Measurements from ENCODE around the gene DNAH17. TPM values are rescaled to one million over a fixed set of nuclear protein-coding genes. Genes with fewer than 3 reads are reported as not detected.
A peak's percentile ranks its signal among the peaks of the same experiment; 100 is the strongest.

Gene DNAH17
- total and polyA plus RNA-seq, 2 of the 13 experiments (the other 11 are each of a cell fraction or from before 2014, with no cell fraction given): 0.86 to 1.6 TPM

DNA sequence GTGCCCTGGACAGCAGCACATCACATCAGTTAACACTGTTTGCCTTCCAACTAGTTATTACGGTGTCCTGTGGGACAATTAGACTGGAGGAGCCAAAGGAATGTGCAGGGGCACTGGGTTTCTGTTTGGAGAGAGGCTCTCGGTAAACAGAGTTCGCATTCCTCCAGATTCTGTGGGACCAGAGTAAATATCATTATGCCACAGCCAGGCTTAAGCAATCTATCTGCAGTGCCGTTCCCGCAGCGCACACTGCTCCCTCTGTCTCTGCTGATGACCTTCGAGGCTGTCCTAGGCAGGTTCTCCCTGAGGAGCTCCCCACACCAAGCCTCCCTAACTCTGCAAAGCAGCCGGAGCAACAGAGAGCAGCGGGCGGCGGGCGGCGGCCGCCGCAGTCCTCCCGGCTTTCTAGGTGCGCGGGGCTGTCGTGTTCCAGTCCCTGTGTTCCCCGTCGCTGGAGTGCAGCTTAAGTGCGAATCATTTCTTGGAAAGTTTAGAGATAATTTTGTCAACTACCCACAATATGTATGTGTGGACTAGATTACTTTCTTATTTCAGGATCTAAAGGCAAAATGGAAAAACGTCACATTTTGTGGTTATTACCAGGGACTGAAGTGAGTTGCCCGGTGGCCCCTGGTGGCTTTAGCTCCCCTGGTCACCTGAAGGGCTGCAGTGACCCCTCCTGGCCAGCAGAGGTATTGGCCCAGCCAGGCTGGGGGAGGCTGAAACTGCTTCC, 155.5 kb downstream of the DNAH17 start (continued):
- TF ChIP-seq, protein P1, sequence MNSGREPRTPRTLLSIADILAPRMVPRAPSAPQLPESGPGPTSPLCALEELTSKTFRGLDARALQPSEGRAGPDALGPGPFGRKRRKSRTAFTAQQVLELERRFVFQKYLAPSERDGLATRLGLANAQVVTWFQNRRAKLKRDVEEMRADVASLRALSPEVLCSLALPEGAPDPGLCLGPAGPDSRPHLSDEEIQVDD (CRISPR knock-in tag; IDR thresholded peaks at IDR 0.05; ENCODE audit: borderline replicate concordance): no peak; the same call in 1 of the 2 replicates
- TF ChIP-seq ZNF354B (CRISPR knock-in tag; IDR thresholded peaks at IDR 0.05) (no peak), ZNF598 (CRISPR knock-in tag; IDR thresholded peaks at IDR 0.05; ENCODE audit: borderline replicate concordance) (no peak; the same call in 1 of the 2 replicates), NFE2L1 (CRISPR knock-in tag; IDR thresholded peaks at IDR 0.05; ENCODE audit: borderline replicate concordance) (no peak), ZNF34 (CRISPR knock-in tag; IDR thresholded peaks at IDR 0.05; ENCODE audit: borderline replicate concordance) (peak; percentile 79; the same call in 1 of the 2 replicates), ZFY (CRISPR knock-in tag; IDR thresholded peaks at IDR 0.05) (no peak; the same call in 1 of the 2 replicates), CHCHD3 (CRISPR knock-in tag; IDR thresholded peaks at IDR 0.05) (no peak), RAD51 (IDR thresholded peaks at IDR 0.05; ENCODE audit: borderline replicate concordance) (no peak), SIX1 (CRISPR knock-in tag; IDR thresholded peaks at IDR 0.05; ENCODE audit: borderline replicate concordance) (peak; percentile 90), GATAD2A (CRISPR knock-in tag; IDR thresholded peaks at IDR 0.05) (peak; percentile 98)
- TF ChIP-seq, protein P2, sequence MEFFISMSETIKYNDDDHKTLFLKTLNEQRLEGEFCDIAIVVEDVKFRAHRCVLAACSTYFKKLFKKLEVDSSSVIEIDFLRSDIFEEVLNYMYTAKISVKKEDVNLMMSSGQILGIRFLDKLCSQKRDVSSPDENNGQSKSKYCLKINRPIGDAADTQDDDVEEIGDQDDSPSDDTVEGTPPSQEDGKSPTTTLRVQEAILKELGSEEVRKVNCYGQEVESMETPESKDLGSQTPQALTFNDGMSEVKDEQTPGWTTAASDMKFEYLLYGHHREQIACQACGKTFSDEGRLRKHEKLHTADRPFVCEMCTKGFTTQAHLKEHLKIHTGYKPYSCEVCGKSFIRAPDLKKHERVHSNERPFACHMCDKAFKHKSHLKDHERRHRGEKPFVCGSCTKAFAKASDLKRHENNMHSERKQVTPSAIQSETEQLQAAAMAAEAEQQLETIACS (CRISPR knock-in tag; IDR thresholded peaks at IDR 0.05): no peak
- TF ChIP-seq, protein P3, sequence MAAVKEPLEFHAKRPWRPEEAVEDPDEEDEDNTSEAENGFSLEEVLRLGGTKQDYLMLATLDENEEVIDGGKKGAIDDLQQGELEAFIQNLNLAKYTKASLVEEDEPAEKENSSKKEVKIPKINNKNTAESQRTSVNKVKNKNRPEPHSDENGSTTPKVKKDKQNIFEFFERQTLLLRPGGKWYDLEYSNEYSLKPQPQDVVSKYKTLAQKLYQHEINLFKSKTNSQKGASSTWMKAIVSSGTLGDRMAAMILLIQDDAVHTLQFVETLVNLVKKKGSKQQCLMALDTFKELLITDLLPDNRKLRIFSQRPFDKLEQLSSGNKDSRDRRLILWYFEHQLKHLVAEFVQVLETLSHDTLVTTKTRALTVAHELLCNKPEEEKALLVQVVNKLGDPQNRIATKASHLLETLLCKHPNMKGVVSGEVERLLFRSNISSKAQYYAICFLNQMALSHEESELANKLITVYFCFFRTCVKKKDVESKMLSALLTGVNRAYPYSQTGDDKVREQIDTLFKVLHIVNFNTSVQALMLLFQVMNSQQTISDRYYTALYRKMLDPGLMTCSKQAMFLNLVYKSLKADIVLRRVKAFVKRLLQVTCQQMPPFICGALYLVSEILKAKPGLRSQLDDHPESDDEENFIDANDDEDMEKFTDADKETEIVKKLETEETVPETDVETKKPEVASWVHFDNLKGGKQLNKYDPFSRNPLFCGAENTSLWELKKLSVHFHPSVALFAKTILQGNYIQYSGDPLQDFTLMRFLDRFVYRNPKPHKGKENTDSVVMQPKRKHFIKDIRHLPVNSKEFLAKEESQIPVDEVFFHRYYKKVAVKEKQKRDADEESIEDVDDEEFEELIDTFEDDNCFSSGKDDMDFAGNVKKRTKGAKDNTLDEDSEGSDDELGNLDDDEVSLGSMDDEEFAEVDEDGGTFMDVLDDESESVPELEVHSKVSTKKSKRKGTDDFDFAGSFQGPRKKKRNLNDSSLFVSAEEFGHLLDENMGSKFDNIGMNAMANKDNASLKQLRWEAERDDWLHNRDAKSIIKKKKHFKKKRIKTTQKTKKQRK (IDR thresholded peaks at IDR 0.05; ENCODE audit: low read length): no peak
- TF ChIP-seq, protein P4, sequence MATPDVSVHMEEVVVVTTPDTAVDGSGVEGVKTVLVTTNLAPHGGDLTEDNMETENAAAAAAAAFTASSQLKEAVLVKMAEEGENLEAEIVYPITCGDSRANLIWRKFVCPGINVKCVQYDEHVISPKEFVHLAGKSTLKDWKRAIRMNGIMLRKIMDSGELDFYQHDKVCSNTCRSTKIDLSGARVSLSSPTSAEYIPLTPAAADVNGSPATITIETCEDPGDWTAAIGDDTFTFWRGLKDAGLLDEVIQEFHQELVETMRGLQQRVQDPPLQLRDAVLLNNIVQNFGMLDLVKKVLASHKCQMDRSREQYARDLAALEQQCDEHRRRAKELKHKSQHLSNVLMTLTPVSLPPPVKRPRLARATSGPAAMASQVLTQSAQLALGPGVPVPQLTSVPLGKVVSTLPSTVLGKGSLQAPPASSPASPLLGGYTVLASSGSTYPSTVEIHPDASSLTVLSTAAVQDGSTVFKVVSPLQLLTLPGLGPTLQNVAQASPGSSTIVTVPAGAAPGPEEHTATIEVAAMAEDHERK (CRISPR knock-in tag; IDR thresholded peaks at IDR 0.05; ENCODE audit: low read depth): peak; percentile 31; the same call in 1 of the 2 replicates
- TF ChIP-seq, protein P5, sequence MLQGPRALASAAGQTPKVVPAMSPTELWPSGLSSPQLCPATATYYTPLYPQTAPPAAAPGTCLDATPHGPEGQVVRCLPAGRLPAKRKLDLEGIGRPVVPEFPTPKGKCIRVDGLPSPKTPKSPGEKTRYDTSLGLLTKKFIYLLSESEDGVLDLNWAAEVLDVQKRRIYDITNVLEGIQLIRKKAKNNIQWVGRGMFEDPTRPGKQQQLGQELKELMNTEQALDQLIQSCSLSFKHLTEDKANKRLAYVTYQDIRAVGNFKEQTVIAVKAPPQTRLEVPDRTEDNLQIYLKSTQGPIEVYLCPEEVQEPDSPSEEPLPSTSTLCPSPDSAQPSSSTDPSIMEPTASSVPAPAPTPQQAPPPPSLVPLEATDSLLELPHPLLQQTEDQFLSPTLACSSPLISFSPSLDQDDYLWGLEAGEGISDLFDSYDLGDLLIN (CRISPR knock-in tag; IDR thresholded peaks at IDR 0.05; ENCODE audit: borderline replicate concordance): no peak
- TF ChIP-seq, protein P6, sequence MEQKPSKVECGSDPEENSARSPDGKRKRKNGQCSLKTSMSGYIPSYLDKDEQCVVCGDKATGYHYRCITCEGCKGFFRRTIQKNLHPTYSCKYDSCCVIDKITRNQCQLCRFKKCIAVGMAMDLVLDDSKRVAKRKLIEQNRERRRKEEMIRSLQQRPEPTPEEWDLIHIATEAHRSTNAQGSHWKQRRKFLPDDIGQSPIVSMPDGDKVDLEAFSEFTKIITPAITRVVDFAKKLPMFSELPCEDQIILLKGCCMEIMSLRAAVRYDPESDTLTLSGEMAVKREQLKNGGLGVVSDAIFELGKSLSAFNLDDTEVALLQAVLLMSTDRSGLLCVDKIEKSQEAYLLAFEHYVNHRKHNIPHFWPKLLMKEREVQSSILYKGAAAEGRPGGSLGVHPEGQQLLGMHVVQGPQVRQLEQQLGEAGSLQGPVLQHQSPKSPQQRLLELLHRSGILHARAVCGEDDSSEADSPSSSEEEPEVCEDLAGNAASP (CRISPR knock-in tag; IDR thresholded peaks at IDR 0.05; ENCODE audit: borderline replicate concordance): peak; percentile 94
- TF ChIP-seq, protein P7, sequence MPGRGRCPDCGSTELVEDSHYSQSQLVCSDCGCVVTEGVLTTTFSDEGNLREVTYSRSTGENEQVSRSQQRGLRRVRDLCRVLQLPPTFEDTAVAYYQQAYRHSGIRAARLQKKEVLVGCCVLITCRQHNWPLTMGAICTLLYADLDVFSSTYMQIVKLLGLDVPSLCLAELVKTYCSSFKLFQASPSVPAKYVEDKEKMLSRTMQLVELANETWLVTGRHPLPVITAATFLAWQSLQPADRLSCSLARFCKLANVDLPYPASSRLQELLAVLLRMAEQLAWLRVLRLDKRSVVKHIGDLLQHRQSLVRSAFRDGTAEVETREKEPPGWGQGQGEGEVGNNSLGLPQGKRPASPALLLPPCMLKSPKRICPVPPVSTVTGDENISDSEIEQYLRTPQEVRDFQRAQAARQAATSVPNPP (CRISPR knock-in tag; IDR thresholded peaks at IDR 0.05): peak; percentile 96

Data from HepG2 (cell line).